SKM-1 treated with dmso at 0.1 percent for 144 hours (cell line): ENCODE measurements around the gene SMIM12.

ENCODE experiments used
- DNase-seq: peaks from one replicate; lab custom pipeline; 2025; ENCODE audit not compliant: unreplicated experiment; lab: John Stamatoyannopoulos, UW

The SMIM12 gene

GRCh38 chr1:34874296-34874952 is 14.9 kb upstream of the SMIM12 start:
- no peak for DNase-seq

DNA sequence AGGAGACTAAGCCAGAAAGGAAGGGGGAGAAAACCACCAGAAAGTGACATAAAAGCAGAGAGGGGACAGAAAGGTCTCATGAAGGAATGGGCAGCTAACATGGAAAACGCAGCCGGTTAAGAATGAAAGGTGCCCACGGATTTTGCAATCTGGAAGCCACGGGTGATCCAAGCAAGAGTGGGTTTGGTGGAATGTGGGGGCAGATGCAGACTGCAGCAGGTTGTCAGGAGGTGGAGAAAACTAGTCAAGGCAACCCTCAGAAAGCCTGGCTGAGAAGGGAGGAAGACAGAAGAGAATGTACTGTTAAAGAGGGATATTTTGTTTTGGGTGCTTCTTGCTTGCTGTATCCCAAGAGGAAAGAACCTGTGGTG is 12.6 kb upstream of the SMIM12 start:
- DNase-seq = no peak

DNA sequence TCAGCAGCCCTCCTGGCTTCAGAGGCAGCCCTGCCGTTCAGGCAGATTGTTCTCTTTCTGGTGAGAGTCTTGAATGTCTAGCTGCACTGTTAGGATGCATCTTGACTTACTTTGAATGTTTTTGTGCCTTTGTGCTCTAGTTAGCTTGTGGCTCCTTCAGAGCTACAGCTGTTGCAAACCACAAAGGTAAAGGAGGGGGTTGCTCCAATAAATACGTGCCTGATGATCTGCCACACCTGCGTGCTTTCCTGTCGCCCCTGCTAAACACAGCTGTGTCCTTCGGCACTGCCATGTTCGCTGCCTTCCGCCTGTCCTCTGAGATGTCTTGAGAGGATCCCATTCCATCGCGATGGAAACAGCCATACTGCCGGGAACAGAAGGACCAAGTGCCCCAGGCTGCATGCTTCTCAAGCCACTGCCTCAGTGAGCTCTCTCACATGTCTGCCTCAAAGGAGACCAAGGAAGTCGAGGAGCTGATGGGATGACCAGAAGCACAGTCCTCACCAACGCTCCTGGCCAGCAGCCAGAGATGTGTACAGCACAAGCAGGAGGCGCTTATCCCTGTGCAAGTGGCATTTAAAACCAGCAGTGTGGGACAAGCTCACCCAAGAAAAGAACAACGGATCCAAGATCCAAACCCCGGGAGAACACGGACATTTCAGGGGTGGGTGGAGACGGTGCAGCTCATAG is 12.0 kb upstream of the SMIM12 start:
- DNase-seq = no peak

DNA sequence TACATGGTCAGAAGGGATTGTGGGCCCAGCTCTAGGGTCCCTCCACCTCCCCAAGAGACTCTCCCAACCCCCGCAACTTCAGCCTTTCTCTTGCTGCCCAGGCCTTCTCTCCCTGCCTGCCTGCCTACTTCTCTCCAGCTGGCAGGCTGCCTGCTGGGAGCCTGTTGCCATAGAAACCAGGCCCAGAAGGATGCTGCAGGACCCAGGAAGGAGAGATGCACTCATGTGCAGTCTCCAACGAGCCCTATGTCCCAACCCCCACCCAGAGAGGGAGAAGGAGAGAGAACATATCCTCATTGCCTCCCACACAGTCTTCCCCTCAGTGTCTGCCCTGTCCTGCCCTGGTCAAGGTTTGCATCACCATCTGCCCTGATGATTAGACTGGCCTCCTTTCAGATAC is 10.8 kb upstream of the SMIM12 start:
- no peak for DNase-seq

GRCh38 chr1:34869760-34870159 is 10.2 kb upstream of the SMIM12 start:
- DNase-seq = no peak

GRCh38 chr1:34868230-34869049 is 8.9 kb upstream of the SMIM12 start:
- DNase-seq = no peak

DNA sequence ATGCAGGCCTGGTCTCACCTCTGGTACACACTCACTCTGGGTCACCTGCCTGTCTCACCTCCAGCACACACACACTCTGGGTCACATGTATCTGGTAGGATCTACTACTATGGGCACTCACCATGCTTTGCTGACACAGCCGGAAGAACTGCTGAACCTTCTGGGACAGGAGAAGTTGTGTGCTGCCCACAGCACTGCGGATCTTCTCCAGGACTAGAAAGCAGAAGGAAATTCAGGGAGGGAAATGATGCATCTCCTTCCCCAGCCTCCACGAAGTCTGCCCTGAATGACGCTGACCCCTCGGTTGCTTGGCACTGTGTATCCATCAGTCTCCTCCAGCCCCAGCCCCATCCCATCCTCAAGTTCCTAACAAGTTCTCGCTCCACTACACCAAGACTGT is 7.9 kb upstream of the SMIM12 start:
- no peak for DNase-seq

DNA sequence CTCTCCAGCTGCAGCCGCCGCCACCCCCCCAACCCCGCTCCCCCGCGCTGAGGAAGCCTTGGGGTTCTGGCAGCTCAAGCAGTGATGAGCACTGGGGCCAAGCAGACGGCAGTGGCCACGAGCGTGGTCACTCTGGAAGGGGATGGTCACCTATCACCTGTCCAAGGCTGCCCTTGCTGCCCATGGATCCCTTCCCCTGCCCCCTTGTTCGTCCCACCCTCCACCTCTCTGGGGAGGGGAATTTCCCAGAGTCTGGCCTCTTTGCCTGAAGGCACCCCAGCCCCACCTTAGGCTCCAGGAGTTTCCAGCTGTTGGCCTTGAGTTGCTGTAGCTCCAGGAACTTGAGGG is 7.2 kb upstream of the SMIM12 start:
- DNase-seq = no peak

- DNase-seq = peak; percentile 62
These were observed 6.6 kb upstream of the SMIM12 start for GRCh38 chr1:34865981-34866761.

GRCh38 chr1:34865573-34865972 is 6.0 kb upstream of the SMIM12 start:
- no peak for DNase-seq

DNA sequence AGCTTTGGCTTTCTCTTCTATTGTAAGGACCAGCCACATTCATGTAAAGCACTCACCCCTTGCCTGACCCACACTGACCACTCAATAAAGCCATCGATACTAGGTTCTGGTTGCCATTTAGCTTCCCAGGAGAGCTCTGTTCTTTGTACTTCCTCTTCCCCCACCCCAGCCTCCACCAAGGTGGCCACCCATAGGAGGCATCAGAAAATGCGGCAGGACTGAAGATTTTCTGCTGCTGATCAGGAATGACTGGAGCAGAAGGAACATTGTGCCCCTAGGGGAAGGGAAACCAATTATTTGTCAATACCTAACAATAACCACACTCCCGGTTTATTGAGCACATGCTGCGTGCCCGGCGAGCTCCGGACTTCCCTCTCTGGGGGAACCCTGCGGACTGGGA is 5.2 kb upstream of the SMIM12 start:
- DNase-seq = no peak

DNA sequence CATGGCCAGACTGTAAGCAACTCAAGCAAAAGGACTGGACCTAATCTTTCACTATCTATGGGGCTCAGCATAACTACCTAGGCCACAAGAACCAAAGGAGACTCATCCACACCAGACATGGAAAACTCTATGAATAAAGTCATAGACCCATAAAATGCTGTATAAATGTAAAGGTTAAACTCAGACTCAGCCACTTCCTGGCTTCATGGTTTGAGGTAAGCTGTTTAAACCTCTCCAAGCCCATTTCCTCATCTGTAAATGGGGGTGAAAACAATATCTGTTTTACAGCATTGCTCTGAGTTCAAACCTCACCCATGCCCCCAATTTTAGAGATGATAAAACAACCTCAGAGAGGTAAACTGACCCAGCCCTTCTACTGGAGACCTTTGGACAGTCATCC is 4.0 kb upstream of the SMIM12 start:
- no peak for DNase-seq

DNA sequence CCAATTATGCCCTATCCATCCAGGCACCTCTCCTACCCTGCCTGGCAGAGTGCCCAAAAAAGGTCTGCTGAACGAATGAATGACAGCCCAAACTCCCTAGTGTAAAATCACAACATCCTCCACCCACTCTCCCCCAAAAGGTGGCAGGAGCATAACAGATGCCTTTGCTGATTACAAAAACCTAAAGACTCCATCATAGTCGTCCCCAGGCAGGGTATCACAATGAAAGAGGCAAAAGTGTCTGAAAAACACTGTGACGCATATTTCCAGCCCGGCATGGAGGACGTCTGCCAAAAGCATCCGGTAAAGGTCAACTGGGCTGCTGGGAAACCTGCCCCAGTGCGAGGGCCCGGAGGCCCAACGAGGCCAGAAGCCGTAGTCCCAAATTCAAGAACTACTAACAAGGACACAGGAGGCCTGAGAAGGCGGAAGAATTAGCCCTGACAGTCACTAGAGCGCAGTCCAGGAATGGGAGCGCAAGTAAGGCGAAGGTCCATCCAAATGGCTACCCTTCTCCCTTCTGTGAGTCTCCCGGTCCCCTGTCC is 576 bp downstream of the SMIM12 start:
- no peak for DNase-seq

- no peak for DNase-seq
These were observed 2.9 kb downstream of the SMIM12 start for GRCh38 chr1:34856697-34857096.

GRCh38 chr1:34852677-34853217 is 6.8 kb downstream of the SMIM12 start:
- peak; percentile 93 for DNase-seq

- DNase-seq = no peak
These were observed 8.0 kb downstream of the SMIM12 start for GRCh38 chr1:34851431-34852105.

DNA sequence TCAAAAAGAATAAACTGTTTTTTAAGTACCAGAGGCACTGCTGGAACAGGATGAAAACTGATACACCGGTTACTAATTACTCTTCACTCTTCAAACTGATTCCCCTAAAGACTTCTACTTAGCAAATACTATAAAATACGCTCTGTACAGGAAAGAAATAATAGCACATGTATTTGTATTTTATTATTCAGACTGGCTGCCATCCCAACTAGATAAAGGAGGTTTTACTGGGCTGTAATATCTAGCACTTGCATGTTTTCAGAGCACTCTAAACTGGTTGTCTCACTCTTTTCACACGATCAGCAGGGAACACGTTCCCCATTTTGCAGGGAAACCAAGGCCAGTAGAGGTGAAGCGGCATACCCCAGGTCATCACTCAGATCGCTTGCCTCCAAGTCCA is 9.2 kb downstream of the SMIM12 start:
- no peak for DNase-seq

- no peak for DNase-seq
These were observed 12.5 kb downstream of the SMIM12 start for GRCh38 chr1:34847094-34847493.

- DNase-seq = no peak
These were observed 13.3 kb downstream of the SMIM12 start for GRCh38 chr1:34846265-34846664.

- no peak for DNase-seq
These were observed 14.2 kb downstream of the SMIM12 start for GRCh38 chr1:34845131-34845901.
